Measurements from ENCODE around the gene OTOG.
"Not testable (repeated sequence)": the region's sequence is repeated elsewhere in the genome, so short reads cannot be mapped to it uniquely, and the experiment has no call there.

OTOG gene

DNA sequence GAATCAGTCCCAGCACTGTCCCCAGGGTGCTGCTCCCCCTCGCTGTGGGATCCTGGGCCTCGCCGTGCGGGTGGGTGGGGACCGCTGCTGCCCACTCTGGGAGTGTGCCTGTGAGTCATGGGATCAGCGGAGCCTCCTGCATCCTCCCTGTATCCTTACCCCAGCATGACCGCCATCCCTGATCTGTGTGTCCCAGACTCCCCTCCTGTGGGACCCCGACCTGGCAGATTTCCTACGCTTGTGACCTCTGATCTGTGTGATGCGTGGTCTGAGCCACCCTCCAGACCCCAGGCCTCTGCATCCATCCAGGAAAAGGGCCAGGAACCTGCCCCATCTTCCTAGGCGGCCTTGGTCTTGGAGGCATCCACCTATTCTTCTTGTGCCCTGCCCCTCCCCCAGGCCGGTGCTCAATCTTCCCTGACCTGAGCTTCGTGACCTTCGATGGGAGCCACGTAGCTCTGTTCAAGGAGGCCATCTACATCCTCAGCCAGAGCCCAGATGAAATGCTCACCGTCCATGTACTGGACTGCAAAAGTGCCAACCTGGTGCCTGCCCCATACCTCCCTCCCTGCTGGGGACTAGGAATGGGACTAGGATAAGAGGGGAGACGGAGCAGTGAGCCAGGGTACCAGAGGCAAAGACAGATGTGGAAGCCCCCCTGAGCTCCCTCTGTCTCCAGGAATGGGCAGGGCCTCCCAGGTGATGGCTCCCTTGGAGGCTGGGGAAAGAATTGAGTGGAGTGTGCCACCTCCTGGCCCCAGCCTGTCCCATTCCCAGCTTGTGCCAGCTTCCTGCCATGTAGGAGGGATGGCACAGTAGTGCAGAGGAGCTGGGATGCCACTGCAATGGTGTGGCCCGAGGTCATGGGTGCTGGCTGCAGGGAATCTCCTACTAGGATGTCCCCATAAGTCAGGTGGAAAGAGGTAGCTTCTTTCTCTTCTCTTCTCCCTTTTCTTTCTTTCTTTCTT is 65.4 kb downstream of the OTOG start:
- DNase-seq (ENCODE audit: low read depth) = no peak
- TF ChIP-seq, protein P1, sequence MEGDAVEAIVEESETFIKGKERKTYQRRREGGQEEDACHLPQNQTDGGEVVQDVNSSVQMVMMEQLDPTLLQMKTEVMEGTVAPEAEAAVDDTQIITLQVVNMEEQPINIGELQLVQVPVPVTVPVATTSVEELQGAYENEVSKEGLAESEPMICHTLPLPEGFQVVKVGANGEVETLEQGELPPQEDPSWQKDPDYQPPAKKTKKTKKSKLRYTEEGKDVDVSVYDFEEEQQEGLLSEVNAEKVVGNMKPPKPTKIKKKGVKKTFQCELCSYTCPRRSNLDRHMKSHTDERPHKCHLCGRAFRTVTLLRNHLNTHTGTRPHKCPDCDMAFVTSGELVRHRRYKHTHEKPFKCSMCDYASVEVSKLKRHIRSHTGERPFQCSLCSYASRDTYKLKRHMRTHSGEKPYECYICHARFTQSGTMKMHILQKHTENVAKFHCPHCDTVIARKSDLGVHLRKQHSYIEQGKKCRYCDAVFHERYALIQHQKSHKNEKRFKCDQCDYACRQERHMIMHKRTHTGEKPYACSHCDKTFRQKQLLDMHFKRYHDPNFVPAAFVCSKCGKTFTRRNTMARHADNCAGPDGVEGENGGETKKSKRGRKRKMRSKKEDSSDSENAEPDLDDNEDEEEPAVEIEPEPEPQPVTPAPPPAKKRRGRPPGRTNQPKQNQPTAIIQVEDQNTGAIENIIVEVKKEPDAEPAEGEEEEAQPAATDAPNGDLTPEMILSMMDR (conservative IDR thresholded peaks at IDR 0.05; ENCODE audit: low read depth, low read length) = no peak
- no peak overlapping the region for H3K4me3 ChIP-seq (ENCODE audit: low read depth, low read length)

DNA sequence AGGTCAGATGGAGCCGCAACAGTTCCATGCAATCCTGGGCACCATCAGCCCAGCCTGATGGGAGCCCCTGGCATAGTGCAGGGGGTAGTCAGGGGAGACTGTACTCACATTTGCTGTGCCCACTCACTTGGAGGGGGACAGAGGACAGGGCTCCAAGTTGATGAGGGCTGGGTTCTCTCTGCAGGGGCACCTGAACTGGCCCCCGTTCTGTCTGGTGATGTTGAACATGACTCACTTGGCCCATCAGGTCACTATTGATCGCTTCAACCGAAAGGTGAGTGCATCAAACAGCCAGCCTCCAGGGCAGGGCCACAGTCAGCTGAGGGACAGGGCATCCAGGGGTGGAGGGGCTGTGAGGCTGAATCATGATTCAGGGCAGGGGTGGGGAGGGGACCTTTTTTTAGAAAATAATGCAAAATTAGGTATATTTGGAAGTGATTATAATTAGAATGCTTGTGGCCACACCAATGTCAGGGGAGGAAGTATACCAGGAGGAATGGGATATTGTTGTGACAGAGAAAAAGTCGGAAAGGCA is 66.4 kb downstream of the OTOG start:
- TF ChIP-seq, protein P1 (conservative IDR thresholded peaks at IDR 0.05; ENCODE audit: low read depth, low read length) = no peak
- DNase-seq (ENCODE audit: low read depth) = no peak
- H3K4me3 ChIP-seq (ENCODE audit: low read depth, low read length) = no peak overlapping the region

DNA sequence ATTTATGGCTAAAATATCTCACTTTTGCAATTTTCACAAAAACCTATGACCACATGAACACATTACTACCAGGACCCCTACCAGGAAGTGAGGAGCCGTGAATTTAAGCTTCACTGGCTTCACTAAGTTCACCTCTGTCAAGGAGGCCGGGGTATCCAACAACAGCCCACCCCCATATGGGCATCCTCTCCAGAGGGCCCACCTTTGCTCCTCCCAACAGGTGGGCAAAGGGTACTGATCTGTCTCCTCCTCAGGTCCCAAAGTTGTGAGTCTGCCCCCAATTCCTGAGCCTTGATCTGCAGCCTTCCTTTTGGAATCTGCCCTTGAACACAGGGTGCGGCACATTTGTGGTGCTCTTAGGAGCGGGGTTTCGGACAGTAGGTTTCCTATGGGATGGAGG is 66.9 kb downstream of the OTOG start:
- H3K4me3 ChIP-seq (ENCODE audit: low read depth, low read length) = no peak overlapping the region
- TF ChIP-seq, protein P1 (conservative IDR thresholded peaks at IDR 0.05; ENCODE audit: low read depth, low read length) = no peak
- DNase-seq (ENCODE audit: low read depth) = no peak

DNA sequence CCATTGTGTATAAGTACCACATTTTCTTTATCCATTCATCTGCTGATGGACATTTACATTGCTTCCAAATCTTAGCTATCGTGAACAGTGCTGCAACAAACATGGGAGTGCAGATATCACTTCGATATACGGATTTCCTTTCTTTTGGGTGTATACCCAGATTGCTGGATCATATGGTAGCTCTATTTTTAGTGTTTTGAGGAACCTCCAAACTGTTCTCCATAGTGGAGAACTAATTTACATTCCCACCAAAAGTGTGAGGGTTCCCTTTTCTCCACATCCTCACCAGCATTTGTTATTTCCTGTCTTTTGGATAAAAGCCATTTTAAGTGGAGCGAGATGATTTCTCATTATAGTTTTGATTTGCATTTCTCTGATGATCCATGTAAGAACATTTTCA is 75.7 kb downstream of the OTOG start:
- H3K4me3 ChIP-seq (ENCODE audit: low read depth, low read length); DNase-seq (ENCODE audit: low read depth): not testable (repeated sequence)

DNA sequence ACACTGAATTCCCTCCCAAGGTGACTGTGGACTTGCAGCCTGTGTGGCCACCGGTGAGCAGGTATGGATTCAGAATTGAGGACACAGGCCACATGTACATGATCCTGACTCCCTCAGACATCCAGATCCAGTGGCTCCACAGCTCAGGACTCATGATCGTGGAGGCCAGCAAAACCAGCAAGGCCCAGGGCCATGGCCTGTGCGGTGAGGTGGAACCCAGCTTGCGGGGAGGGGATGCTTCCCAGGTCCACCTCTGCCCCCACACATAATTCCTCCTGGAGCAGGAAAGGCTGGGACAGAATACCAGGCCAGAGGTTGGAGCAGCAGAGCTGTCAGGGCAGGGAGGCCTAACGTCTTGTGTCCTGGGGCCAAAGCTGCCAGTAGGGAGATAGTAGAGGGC is 82.1 kb downstream of the OTOG start:
- TF ChIP-seq, protein P1 (conservative IDR thresholded peaks at IDR 0.05; ENCODE audit: low read depth, low read length) = no peak
- DNase-seq (ENCODE audit: low read depth) = no peak

DNA sequence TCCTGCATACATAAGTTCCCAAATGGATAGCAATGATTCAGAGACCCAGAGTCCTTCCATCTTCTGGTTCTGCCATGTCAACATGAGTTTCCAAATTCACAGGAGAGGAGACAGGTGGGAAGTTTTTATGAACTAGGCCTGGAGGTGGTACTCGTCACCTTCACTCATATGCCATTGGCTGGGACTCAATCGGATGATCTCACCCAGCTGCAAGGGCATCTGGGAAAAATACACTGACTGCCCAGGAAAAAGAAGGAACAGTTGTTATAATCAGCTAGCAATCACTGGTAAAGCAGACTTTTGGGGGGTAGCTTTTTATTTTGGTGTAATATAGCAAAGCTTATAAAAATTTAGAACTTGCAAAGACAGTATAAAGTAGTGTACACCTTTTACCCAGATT is 83.9 kb downstream of the OTOG start:
- TF ChIP-seq, protein P1 (conservative IDR thresholded peaks at IDR 0.05; ENCODE audit: low read depth, low read length) = no peak
- H3K4me3 ChIP-seq (ENCODE audit: low read depth, low read length) = no peak overlapping the region
- DNase-seq (ENCODE audit: low read depth) = no peak

More for the DNA sequence above, 82.1 kb downstream of the OTOG start:
- no peak overlapping the region for H3K4me3 ChIP-seq (ENCODE audit: low read depth, low read length)

DNA sequence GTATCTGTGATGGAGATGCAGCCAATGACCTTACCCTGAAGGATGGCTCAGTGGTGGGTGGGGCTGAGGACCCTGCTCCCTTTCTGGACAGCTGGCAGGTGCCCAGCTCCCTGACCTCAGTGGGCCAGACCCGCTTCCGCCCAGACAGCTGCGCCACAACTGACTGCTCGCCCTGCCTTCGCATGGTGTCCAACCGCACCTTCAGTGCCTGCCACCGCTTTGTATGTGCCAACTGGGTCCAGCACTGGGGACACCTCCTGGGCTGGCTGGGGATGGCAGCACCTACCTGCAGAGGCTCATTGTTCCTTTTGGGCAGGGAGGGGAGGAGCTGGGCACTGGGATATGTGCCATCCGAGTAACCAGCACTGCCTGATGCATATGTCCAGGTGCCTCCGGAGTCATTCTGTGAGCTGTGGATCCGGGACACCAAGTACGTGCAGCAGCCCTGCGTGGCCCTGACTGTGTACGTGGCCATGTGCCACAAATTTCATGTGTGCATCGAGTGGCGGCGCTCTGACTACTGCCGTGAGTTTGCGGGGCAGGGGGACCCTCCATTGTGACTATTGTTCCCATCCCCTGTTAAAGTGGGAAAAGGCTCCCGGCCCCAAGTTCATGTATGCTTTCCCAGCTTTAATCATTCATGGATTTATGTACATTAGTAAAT is 84.8 kb downstream of the OTOG start:
- DNase-seq (ENCODE audit: low read depth) = no peak
- TF ChIP-seq, protein P1 (conservative IDR thresholded peaks at IDR 0.05; ENCODE audit: low read depth, low read length) = no peak
- H3K4me3 ChIP-seq (ENCODE audit: low read depth, low read length) = no peak overlapping the region
